Thyroid gland (tissue), 4 donors: ENCODE data around the gene ATIC. TPM values are rescaled to one million over a fixed set of nuclear protein-coding genes. Genes with fewer than 3 reads are reported as not detected.

Experiments
- DNase-seq, 2 donors: peaks; one replicate each; pipeline ENCODE4 v3.0.0-alpha.2; 2019
- H3K27ac ChIP-seq, 3 donors: fragments of 200-600 bp; sonication (generic); 1 replicate in 2 of 3; 2 replicates in 1 of 3; pipeline ENCODE4 v1.5.1; 2016 to 2019; ENCODE audit warnings: mild to moderate bottlenecking in 1 of 3, moderate library complexity in 1 of 3
- H3K27me3 ChIP-seq: fragments of 200-600 bp; sonication (generic); one replicate; pipeline ENCODE4 v1.5.1; 2019
- H3K36me3 ChIP-seq, 2 donors: fragments of 200-600 bp; sonication (generic); one replicate each; pipeline ENCODE4 v1.5.1; 2016 to 2019
- H3K4me1 ChIP-seq, 2 donors: fragments of 200-600 bp; sonication (generic); one replicate each; pipeline ENCODE4 v1.5.1; 2017 to 2019
- H3K4me3 ChIP-seq, 3 donors: fragments of 200-600 bp; sonication (generic); replicated peaks in 1 of 3; 1 replicate in 2 of 3; 2 replicates in 1 of 3; pipeline ENCODE4 v1.5.1; 2016; ENCODE audit warnings: mild to moderate bottlenecking in 1 of 3
- H3K9me3 ChIP-seq: fragments of 200-600 bp; sonication (generic); one replicate; pipeline ENCODE4 v1.5.1; 2017
- CTCF ChIP-seq, 6 experiments: fragments of 200-600 bp in 3 of 6; fragments of 450-650 bp in 3 of 6; sonication (generic) in 3 of 6; IDR thresholded peaks; one replicate each; pipeline ENCODE4 v1.5.1; 2016 to 2019; ENCODE audit warnings: antibody characterized with exemption in 6 of 6, mild to moderate bottlenecking in 2 of 6, inconsistent platforms in 1 of 6, moderate library complexity in 1 of 6
- POLR2A ChIP-seq, 2 donors: fragments of 450-650 bp; IDR thresholded peaks; one replicate each; pipeline ENCODE4 v1.6.1; 2017; ENCODE audit warnings: antibody characterized with exemption in 2 of 2, mild to moderate bottlenecking in 2 of 2, moderate library complexity in 1 of 2
- WGBS, 2 donors: methylation state at CpG; one replicate each; pipeline ENCODE4 v1.1.5; 2017; 5-methylcytosine and 5-hydroxymethylcytosine counted together
- intact Hi-C: fragments of 100-400 bp; cut with DNase I; formaldehyde crosslinking; loops from one replicate; pipeline ENCODE4 v1.15.1; 2023
- total RNA-seq, 4 donors: library from RNA; depleted of rRNA; stranded (reverse); fragments of >200 nt; gene quantifications; one replicate each; pipeline ENCODE4 v1.2.3, GENCODE V29; 2016

ATIC gene
- total RNA-seq, 4 donors from 2014 or later, result 25.7 to 35.1 (median 27.4) TPM

- Histone ChIP-seq H3K27me3 (no peaks in the 10 kb centered on the region), H3K36me3 (peaks cover 0 to 1% of the 10 kb centered on the region in 2 donors), H3K4me3 (no peak overlapping the region), H3K27ac (no peak overlapping the region), H3K9me3 (no peaks in the 10 kb centered on the region), H3K4me1 (peaks cover 0 to 9% of the 10 kb centered on the region in 2 donors)
- intact Hi-C loops, result no loop called here
- 87 to 92% methylated on average over 4 of the region's 4 CpGs for WGBS, 2 donors
- TF ChIP-seq CTCF (IDR thresholded peaks at IDR 0.05), result no peak
- no peak for TF ChIP-seq POLR2A (IDR thresholded peaks at IDR 0.05)
- no peak for DNase-seq
Observed at GRCh38 chr2:215313255-215313613, 1.4 kb downstream of the ATIC start.

- Histone ChIP-seq H3K27me3 (no peaks in the 10 kb centered on the region), H3K36me3 (peaks cover 8 to 13% of the 10 kb centered on the region in 2 donors), H3K4me1 (peaks cover 0 to 9% of the 10 kb centered on the region in 2 donors), H3K9me3 (no peaks in the 10 kb centered on the region), H3K27ac (no peak overlapping the region), H3K4me3 (no peak overlapping the region)
- DNase-seq, result no peak
- intact Hi-C loops, result no loop called here
- TF ChIP-seq CTCF (IDR thresholded peaks at IDR 0.05) (no peak), POLR2A (IDR thresholded peaks at IDR 0.05) (no peak)
- 63 to 73% methylated on average over 1 of the region's 1 CpG for WGBS, 2 donors
Observed at GRCh38 chr2:215314896-215315295, 3.0 kb downstream of the ATIC start.

GRCh38 chr2:215315301-215315700 is 3.4 kb downstream of the ATIC start:
- TF ChIP-seq CTCF (IDR thresholded peaks at IDR 0.05) (no peak), POLR2A (IDR thresholded peaks at IDR 0.05) (no peak)
- Histone ChIP-seq H3K9me3 (no peaks in the 10 kb centered on the region), H3K4me1 (peaks cover 0 to 9% of the 10 kb centered on the region in 2 donors), H3K27me3 (no peaks in the 10 kb centered on the region), H3K27ac (no peak overlapping the region), H3K4me3 (no peak overlapping the region), H3K36me3 (peaks cover 9 to 16% of the 10 kb centered on the region in 2 donors)
- no peak for DNase-seq
- intact Hi-C loops, result no loop called here
- 98 to 100% methylated on average over 1 to 2 of the region's 2 CpGs for WGBS, 2 donors

- H3K4me3 ChIP-seq, result no peak overlapping the region
- WGBS, 2 donors, result 88 to 90% methylated on average over 2 of the region's 2 CpGs
- no peak overlapping the region for H3K27ac ChIP-seq
- no peaks in the 10 kb centered on the region for H3K27me3 ChIP-seq
- no peak for TF ChIP-seq CTCF (IDR thresholded peaks at IDR 0.05)
- no peak for TF ChIP-seq POLR2A (IDR thresholded peaks at IDR 0.05)
- no peak for DNase-seq
- peaks cover 16 to 20% of the 10 kb centered on the region in 2 donors for H3K36me3 ChIP-seq
- H3K9me3 ChIP-seq, result no peaks in the 10 kb centered on the region
- peaks cover 0 to 9% of the 10 kb centered on the region in 2 donors for H3K4me1 ChIP-seq
- intact Hi-C loops, result no loop called here
Observed at GRCh38 chr2:215316336-215316735, 4.5 kb downstream of the ATIC start.

- intact Hi-C loops, result no loop called here
- TF ChIP-seq CTCF (IDR thresholded peaks at IDR 0.05), result no peak
- TF ChIP-seq POLR2A (IDR thresholded peaks at IDR 0.05), result no peak
- Histone ChIP-seq H3K9me3 (no peaks in the 10 kb centered on the region), H3K36me3 (peaks cover 16 to 23% of the 10 kb centered on the region in 2 donors), H3K27ac (no peak overlapping the region), H3K27me3 (no peaks in the 10 kb centered on the region), H3K4me3 (no peak overlapping the region), H3K4me1 (no peaks in the 10 kb centered on the region)
- 97 to 99% methylated on average over 5 of the region's 5 CpGs for WGBS, 2 donors
- no peak for DNase-seq
Observed at GRCh38 chr2:215319500-215319899, 7.6 kb downstream of the ATIC start.
